Kidney glomerular epithelial cell (primary cell): ENCODE measurements around the gene PYCR2.
"Not testable (repeated sequence)": the region's sequence is repeated elsewhere in the genome, so short reads cannot be mapped to it uniquely, and the experiment has no call there.

ENCODE experiments used
- DNase-seq: peaks from one replicate; lab custom pipeline; 2025; lab: John Stamatoyannopoulos, UW

Gene PYCR2

DNA sequence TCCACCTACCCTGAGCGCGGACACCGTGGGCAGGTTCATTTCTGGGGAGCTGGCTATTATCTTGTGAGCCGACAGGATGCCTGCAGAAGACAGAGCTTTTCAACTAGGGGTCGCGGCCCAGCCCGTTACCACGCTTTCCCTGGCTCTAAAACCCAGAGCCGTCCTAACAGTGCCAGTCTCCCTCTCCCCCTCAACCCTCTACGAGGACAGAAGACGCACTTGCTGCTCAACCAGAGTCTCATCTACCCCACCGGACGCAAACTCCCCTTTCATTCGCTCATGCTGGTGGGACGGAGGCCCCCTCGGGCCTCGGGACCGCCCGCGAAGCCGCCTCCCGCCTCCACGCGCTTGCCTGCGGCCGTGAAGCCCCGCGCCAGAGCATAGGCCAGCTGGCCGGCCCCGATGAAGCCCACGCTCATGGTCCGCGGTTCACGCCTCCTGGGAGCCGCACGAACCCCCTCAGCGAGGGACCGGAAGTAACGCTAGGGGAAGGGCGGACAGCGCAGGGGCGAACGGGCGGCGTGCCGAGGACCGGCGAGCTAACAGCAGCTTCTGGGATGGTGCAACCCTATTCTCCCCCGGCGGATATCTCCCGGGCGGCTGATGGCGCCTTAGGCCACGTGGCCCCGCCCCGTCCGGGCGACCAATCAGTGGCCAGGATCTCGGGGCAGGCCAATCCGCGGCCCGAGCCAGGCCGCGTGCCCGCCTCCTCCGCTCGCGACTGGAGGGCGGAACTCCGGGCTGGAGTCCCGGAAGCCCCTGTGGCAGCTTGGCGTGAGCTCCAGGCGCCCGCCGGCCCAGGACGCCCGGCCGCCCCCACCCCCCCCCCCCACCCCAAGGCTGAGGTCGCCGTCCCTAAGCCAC, at the start of gene PYCR2:
TSS of gene PYCR2 (minus strand) at position 559 of the 864 bp plus-strand sequence. CDS start at position 419, 140 bp downstream.
- peak; percentile 85 for DNase-seq

DNA sequence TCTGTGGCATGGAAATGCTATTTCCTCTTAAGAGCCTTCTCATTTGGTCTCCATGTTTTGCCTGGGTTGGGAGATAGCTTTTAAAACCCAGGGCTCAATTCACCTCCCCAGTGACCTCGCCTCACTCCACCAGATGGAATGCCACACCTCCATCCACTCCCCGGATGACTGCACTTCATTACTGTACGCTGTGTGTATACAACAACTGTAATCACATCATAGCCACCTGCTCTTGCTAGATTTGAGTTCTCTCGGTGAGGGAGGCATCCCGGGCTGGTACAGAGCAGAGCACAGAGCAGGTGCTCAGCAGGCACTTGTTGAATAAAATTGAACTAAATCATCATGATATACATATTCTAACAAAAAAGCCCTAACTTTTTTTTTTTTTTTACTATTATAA, 49.1 kb upstream of the PYCR2 start:
- peak; percentile 27 for DNase-seq

DNA sequence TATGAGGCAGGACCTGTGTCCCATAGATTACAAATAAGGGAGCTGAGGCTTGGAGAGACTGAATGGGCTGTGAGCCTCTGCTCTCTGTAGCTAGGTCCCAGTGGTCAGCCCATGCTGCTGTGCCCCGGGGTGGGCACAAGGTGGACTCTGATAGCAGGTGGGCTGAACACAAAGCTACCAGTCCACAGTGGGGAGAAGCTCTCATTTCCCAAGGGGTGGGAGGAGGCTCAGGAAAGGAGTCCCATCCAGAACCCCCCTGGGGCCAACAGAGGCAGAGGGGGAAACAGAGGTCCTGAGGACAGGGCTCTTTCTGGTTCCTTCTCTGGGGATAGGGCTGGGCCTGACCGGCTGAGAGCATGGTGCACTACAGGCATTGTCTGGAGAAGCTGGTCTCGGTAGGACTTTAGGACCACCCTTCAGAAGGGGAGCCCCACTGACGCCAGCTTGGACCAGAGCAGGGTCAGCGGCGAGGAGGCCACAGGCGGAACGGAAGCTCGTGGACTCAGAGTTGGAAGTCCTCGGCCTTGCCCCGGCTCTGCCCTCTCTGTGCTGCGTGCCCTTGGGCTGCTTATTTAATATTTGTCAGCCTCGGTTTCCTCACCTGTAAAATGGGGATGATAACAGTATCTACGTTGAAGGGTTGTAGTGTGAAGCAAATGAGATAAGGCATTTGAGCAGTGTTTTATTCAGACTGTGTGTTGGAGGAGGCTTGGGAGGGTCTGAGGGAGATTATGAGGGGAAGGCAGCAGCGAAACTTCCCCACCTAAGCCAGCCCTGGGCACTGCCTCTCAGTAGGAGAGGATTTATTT, 48.5 kb upstream of the PYCR2 start:
- no peak for DNase-seq

DNA sequence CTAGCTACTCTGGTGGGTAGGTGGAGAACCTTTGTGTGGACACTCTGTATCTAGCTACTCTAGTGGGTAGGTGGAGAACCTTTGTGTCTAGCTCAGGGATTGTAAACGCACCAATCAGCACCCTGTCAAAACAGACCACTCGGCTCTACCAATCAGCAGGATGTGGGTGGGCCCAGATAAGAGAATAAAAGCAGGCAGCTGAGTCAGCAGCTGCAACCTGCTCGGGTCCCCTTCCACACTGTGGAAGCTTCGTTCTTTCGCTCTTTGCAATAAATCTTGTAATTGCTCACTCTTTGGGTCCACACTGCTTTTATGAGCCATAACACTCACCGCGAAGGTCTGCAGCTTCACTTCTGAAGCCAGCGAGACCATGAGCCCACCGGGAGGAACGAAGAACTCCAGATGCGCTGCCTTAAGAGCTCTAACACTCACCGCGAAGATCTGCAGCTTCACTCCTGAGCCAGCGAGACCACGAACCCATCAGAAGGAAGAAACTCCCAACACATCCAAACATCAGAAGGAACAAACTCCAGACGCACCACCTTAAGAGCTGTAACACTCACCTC, 46.6 kb upstream of the PYCR2 start:
- not testable (repeated sequence) for DNase-seq

DNA sequence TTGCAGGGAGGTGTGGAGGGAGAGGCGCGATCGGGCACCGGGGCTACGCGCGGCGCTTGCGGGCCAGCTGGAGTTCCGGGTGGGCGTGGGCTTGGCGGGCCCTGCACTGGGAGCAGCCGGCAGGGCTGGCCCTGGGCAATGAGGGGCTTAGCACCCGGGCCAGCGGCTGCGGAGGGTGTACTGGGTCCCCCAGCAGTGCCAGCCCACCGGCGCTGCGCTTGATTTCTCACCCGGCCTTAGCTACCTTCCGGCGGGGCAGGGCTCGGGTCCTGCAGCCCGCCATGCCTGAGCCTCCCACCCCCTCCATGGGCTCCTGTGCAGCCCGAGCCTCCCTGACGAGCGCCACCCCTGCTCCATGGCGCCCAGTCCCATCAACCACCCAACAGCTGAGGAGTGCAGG, 45.7 kb upstream of the PYCR2 start:
- not testable (repeated sequence) for DNase-seq

DNA sequence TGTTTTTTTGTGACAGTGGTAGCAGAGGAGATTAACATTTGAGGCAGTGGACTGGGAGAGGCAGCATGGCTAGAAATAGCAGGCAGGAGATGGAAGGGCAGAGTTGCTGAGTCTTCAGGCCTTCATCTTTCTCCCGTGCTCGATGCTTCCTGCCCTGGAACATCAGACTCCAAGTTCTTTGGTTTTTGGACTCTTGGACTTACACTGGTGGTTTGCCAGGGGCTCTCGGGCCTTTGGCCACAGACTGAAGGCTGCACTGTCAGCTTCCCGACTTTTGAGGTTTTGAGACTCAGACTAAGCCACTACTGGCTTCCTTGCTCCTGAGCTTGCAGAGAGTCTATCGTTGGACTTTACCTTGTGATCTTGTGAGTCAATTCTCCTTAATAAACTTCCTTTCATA, 41.2 kb upstream of the PYCR2 start:
- DNase-seq, result no peak

DNA sequence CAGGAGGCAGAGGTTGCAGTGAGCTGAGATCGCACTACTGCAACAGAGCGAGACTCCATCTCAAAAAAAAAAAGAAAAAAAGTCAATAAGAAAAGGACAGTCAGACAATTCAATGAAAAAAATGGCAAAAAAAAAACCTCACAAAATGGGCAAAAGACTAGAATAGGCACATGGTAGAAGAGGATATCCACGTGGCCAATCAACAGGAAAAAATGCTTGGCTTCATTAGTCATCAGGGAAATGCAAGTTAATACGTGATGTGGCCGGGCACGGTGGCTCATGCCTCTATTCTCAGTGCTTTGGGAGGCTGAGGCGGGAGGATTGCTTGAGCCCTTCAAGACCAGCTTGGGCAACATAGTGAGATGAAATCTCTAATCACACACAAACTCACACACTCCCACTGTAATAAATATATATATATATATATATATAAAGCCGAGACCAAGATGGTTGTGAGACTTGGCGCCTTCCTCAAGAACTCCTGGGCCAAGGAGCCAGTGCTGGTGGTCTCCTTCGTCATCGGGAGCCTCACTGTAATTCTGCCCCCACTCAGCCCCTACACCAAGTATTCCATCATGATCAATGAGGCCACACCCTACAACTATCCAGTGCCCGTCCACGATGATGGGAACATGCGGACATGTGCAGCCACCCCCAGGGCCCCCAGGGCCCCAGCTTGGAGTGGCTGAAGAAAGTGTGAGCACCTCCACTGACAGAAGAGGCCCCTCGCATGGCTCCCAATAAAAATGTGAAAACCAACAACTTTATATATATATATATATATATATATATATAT, 39.9 kb upstream of the PYCR2 start:
- DNase-seq, result no peak

DNA sequence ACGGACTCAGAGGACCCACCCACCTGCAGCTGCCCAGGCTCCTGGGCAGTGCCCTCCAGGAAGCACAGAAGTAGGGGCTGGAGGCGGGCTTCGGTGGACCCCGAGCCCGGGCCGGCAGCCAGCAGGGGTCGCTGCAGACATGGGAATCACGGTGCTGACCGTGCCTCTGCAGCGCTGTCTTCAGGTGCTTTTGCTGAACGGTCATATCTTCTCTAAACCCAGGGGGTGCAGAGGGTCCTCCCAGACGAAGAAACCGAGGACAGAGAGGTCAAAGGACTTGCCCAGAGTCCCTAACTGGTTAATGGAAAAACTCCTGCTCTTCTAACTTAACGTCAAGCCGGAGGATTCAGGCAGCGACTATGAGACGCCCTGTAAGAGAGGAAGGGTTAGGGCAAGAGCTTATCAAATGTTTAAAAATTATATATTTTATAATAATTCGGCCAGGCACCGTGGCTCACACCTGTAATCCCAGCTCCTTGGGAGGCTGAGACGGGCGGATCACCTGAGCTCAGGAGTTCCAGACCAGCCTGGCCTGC, 38.5 kb upstream of the PYCR2 start:
- no peak for DNase-seq

DNA sequence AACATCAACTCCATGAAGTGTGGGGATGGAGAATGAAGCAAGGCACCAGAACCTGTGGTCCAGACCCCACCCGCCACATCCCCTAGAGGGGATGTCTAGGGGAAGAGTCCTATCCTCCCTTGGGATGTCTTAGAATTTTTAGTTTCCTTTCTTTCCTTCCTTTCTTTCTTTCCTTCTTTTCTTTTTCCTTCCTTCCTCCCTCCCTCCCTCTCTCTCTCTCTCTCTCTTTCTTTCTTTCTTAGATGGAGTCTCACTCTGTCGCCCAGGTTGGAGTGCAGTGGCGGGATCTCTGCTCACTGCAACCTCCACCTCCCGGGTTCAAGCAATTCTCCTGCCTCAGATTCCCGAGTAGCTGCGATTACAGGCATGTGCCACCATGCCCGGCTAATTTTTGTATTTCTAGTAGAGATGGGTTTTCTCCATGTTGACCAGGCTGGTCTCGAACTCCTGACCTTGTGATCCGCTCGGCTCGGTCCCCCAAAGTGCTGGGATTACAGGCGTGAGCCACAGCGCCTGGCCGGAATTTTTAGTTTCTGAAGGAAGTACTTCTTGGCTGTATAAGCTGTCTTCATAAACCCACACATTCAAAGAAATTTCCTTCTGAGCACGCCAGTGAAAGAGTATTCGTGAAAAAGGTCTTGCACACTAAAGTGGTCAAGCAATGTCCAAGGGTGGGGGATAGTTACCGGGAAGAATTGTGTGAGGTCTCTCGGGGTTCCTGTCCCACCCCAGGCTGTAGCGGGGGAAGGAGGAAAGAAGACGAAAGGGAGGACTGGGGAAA, 37.8 kb upstream of the PYCR2 start:
- no peak for DNase-seq

DNA sequence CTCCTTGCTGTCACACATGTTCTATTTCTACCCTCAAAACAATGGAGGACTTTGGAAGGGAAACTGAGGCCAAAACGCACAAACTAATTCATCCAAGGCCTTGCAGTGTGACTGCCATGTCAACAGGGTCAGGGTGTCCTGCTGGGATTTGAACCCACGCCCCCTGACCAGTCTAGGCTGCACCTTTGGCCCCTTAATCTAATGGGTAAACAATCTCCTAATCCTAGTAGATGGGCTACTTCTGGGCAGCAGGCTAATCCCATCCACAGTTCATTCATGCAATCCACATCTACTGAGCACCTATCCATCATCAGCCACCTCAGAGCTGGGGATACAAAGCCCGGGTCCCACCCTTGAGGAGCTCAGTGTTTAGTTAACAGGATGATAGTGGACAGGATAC, 34.0 kb upstream of the PYCR2 start:
- DNase-seq, result no peak

DNA sequence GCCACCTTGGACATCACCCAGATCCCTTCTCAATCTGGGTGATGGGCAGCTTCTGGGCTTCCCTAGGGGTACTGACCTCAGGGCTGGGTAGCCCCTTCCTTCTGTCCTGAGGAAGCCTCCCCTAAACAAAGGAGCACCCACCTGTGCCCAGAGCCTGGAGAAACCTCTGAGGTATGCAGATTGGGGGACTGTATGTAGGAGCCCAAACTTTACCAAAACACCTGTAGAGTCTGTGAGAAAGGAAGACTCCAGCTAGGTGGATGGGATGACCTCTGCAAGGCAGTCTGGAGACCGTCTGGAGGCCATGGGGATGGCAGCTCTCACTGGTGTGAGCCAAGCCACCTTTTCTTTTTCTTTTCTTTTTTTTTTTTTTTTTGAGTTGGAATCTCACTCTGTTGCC, 30.7 kb upstream of the PYCR2 start:
- no peak for DNase-seq

DNA sequence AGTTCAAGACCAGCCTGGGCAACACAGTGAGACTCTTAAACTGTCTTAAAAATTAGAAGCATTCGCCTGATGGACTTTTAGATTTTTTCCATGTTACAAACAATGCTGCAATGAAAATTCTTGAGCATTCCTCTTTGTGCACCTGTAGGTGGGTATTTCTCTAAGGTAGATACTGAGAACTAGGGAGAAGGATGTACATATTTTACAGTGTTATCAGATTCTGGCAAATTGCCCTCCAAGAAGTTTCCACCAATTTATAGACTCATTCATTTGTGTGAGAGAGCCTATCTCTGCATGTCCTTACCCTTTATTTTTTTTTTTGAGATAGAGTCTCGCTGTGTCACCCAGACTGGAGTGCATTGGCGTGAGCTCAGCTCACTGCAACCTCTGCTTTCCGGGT, 29.3 kb upstream of the PYCR2 start:
- no peak for DNase-seq

DNA sequence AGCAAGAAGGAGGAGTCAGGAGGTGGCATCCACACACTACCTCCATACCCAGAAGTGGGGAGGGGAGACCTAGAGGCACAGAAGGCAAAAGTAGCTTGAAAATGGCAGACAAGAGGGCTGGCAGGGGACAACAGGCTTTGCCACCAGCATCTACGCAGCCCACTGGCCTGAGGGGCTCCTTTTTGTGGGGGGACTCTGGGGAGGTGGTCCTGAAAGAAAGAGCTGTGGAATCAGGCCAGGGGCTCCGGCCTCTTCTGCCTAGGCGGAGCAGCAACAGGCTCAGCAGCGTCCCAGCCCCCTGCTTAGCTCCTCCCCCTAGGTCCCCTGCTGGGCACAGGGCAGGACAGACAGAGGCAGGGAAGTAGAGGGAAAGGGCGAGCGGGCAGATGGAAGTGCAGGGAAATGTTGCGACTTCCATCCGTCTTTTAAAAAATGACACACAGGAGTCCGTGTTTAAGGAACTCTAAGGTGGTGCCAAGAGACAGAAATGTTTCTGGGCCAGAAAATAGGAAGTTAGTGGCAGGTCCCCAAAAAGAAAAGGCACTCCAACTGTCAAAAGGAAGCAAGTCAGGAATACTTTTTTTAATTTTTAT, 27.0 kb upstream of the PYCR2 start:
- DNase-seq, result no peak

DNA sequence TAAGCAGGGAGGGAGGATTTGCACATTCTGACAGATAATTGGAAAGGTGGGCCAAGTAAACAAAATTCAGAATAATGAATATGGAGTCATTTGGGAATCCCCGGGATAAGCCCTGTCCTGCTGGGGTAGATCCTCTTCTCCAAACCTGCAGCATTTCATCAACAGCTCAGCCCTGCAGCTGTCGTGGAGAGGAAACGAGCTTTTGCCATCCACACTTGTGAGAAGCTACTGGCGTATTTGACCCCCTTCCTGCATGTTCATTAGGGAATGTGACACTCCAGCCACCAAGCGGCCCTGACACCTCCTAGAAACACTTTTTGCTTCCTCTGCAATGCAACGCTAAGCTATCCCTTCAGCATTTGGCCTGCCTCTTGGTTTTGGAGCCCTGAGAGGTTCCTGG, 25.0 kb upstream of the PYCR2 start:
- no peak for DNase-seq

DNA sequence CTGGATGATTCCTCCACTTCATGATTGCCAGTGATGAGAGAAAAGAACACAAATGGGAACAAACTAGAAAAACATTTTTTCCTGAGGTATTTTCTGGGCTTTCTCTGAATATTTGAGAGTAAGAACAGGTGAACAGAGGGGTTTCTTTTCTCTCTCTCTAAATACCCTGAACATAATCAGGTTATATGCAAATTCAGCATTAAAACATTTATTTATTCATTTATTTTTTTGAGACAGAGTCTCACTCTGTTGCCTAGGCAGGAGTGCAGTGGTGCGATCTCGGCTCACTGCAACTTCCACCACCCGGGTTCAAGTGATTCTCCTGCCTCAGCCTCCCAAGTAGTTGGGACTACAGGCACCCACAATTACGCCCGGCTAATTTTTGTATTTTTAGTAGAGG, 22.8 kb upstream of the PYCR2 start:
- DNase-seq, result no peak

DNA sequence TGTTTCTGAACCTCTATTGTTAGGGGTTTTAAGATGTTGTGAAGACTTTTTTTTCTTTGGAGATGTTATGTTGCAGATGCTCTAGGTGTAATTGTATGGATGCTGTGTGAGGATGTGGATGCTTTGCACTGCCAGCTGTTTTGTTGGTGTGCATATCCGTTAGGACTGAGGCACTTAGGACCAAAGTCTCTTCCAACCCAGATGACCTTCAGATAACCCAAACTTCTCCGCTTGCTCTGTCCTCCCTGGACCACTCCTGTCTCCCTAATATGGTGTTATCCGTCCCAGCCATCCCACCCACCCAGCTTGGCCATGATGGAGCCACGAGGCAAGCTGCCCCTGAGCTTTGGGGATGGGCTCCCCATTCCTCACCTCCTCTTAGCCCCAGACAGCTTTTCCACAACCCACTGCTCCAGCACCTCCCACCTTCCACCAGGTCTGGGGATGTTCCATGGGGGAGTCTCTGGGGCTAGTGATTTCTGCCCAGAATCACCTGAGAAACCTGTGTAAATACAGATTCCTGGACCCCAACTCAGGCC, 22.1 kb upstream of the PYCR2 start:
- DNase-seq, result no peak

DNA sequence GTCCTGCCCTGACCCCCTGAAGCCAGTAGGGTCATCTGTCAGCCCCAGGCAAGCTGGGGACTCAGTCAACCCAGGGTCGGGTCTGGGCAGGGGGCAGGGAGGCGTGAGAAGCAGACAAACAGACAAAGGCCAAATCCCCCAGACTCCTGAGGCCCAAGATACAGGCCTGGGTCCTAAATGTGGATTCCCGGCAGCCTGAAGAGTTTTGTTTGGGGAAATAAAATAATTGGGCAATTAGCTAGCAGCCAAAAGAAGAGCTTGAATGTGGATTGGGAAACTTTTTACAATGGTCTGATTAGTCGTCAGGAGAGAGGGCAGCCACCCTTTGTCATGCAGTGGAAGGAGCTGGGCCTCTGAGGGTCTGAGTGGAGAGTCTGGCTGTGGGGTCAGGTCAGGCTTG, 21.5 kb upstream of the PYCR2 start:
- no peak for DNase-seq

DNA sequence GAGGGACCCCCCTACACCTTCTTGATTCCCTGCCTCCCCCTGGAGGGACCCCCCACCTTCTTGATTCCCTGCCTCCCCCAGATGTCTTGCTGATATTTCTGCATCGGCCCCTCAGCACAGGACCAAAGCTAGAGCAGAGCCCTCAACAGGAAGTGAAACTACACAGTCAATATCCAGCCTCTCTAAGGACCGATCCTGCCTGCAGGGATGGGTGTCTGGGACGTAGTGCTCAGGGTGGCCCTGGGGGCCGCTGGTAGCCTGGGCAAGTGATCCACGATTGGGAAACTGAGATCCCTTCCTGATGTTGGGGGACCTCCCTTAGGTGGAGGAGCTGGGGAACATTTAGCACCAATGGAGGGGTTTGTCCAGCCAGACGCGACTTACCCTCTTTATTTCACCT, 20.9 kb upstream of the PYCR2 start:
- no peak for DNase-seq

DNA sequence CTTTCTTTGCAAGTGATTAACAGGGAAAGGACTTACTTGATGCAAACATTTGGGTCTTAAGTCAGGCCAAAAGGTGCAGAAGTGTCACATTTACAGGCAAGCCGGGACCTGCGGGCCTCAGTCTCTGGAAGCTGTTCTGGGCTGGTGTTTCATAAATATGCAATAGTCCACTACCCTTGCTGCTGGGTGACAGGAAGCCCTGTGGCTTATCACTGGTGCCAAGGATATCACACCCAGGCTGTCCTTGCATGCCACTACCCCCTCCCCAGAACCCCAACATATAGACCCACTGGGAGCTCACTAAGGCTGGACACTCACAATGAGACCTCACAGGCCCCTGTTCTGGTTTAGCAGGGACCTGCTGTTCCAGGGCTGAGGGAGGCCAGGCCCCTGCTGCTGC, 20.3 kb upstream of the PYCR2 start:
- no peak for DNase-seq

DNA sequence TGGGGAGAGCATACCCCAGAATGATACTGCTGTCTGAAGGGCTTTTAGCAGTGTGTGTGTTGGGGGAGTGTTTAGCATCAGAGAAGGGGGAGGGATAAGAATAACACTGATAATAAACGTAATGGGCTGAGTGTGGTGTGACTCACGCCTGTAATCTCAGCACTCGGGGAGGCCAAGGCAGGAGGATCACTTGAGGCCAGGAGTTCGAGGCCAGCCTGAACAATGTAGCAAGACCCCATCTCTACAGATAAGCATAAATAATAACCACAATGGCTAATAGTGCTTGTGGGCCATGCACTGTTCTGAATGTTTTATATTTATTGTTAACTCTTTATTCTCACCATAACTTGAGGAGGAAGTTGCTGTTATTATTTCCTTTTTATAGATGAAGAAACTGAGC, 19.5 kb upstream of the PYCR2 start:
- DNase-seq, result no peak
